ENCODE data around the gene HEATR1.

HEATR1 gene

GRCh38 chr1:236603991-236604904 is at the start of gene HEATR1:
Gene HEATR1, minus strand, starts transcription at chr1:236604516. Its CDS starts 421 bp downstream, at chr1:236604095.
- no peaks in the 10 kb centered on the region for H3K9me3 ChIP-seq (ENCODE audit: control insufficient read depth, low read length)
- H3K9ac ChIP-seq (ENCODE audit: low read length) = peak within 1 kb of the TSS; percentile 93
- peak within 1 kb of the TSS; percentile 97 for H3K4me3 ChIP-seq (ENCODE audit: low read length)
- H3K36me3 ChIP-seq (ENCODE audit: control insufficient read depth, insufficient read depth, low read length, severe bottlenecking) = peaks cover 22% of the 10 kb centered on the region
- H3K4me1 ChIP-seq (ENCODE audit: control insufficient read depth, insufficient read depth, low read length) = peaks cover 7% of the 10 kb centered on the region
- DNase-seq (ENCODE audit: low read depth) = peak; percentile 97
- H3K27me3 ChIP-seq (replicated peaks; ENCODE audit: control insufficient read depth, insufficient read depth, low read length) = no peaks in the 10 kb centered on the region

GRCh38 chr1:236645016-236645680 is 40.8 kb upstream of the HEATR1 start:
- no peaks in the 10 kb centered on the region for H3K36me3 ChIP-seq (ENCODE audit: control insufficient read depth, insufficient read depth, low read length, severe bottlenecking)
- H3K4me1 ChIP-seq (ENCODE audit: control insufficient read depth, insufficient read depth, low read length) = no peaks in the 10 kb centered on the region
- DNase-seq (ENCODE audit: low read depth) = no peak
- no peaks in the 10 kb centered on the region for H3K27me3 ChIP-seq (replicated peaks; ENCODE audit: control insufficient read depth, insufficient read depth, low read length)
- no peak overlapping the region for H3K9ac ChIP-seq (ENCODE audit: low read length)
- H3K9me3 ChIP-seq (ENCODE audit: control insufficient read depth, low read length) = no peaks in the 10 kb centered on the region
- H3K4me3 ChIP-seq (ENCODE audit: low read length) = no peak overlapping the region

- Histone ChIP-seq H3K36me3 (ENCODE audit: control insufficient read depth, insufficient read depth, low read length, severe bottlenecking) (no peaks in the 10 kb centered on the region), H3K9me3 (ENCODE audit: control insufficient read depth, low read length) (no peaks in the 10 kb centered on the region), H3K4me1 (ENCODE audit: control insufficient read depth, insufficient read depth, low read length) (no peaks in the 10 kb centered on the region), H3K9ac (ENCODE audit: low read length) (no peak overlapping the region), H3K27me3 (replicated peaks; ENCODE audit: control insufficient read depth, insufficient read depth, low read length) (no peaks in the 10 kb centered on the region), H3K4me3 (ENCODE audit: low read length) (no peak overlapping the region)
- DNase-seq (ENCODE audit: low read depth) = no peak
These were observed 38.4 kb upstream of the HEATR1 start for GRCh38 chr1:236642763-236643162.

GRCh38 chr1:236639686-236640085 is 35.4 kb upstream of the HEATR1 start:
- Histone ChIP-seq H3K36me3 (ENCODE audit: control insufficient read depth, insufficient read depth, low read length, severe bottlenecking) (no peaks in the 10 kb centered on the region), H3K4me1 (ENCODE audit: control insufficient read depth, insufficient read depth, low read length) (no peaks in the 10 kb centered on the region), H3K27me3 (replicated peaks; ENCODE audit: control insufficient read depth, insufficient read depth, low read length) (no peaks in the 10 kb centered on the region), H3K4me3 (ENCODE audit: low read length) (no peak overlapping the region), H3K9me3 (ENCODE audit: control insufficient read depth, low read length) (no peaks in the 10 kb centered on the region), H3K9ac (ENCODE audit: low read length) (no peak overlapping the region)
- DNase-seq (ENCODE audit: low read depth) = no peak

GRCh38 chr1:236638945-236639344 is 34.6 kb upstream of the HEATR1 start:
- Histone ChIP-seq H3K4me1 (ENCODE audit: control insufficient read depth, insufficient read depth, low read length) (no peaks in the 10 kb centered on the region), H3K36me3 (ENCODE audit: control insufficient read depth, insufficient read depth, low read length, severe bottlenecking) (no peaks in the 10 kb centered on the region), H3K4me3 (ENCODE audit: low read length) (no peak overlapping the region), H3K9me3 (ENCODE audit: control insufficient read depth, low read length) (no peaks in the 10 kb centered on the region), H3K9ac (ENCODE audit: low read length) (no peak overlapping the region), H3K27me3 (replicated peaks; ENCODE audit: control insufficient read depth, insufficient read depth, low read length) (no peaks in the 10 kb centered on the region)
- no peak for DNase-seq (ENCODE audit: low read depth)

GRCh38 chr1:236636017-236636416 is 31.7 kb upstream of the HEATR1 start:
- Histone ChIP-seq H3K4me1 (ENCODE audit: control insufficient read depth, insufficient read depth, low read length) (no peaks in the 10 kb centered on the region), H3K4me3 (ENCODE audit: low read length) (no peak overlapping the region), H3K36me3 (ENCODE audit: control insufficient read depth, insufficient read depth, low read length, severe bottlenecking) (no peaks in the 10 kb centered on the region), H3K9ac (ENCODE audit: low read length) (no peak overlapping the region), H3K27me3 (replicated peaks; ENCODE audit: control insufficient read depth, insufficient read depth, low read length) (no peaks in the 10 kb centered on the region), H3K9me3 (ENCODE audit: control insufficient read depth, low read length) (no peaks in the 10 kb centered on the region)
- DNase-seq (ENCODE audit: low read depth) = no peak

GRCh38 chr1:236627727-236628408 is 23.6 kb upstream of the HEATR1 start:
- Histone ChIP-seq H3K36me3 (ENCODE audit: control insufficient read depth, insufficient read depth, low read length, severe bottlenecking) (no peaks in the 10 kb centered on the region), H3K9ac (ENCODE audit: low read length) (no peak overlapping the region), H3K9me3 (ENCODE audit: control insufficient read depth, low read length) (peaks cover 15% of the 10 kb centered on the region), H3K27me3 (replicated peaks; ENCODE audit: control insufficient read depth, insufficient read depth, low read length) (no peaks in the 10 kb centered on the region), H3K4me3 (ENCODE audit: low read length) (no peak overlapping the region), H3K4me1 (ENCODE audit: control insufficient read depth, insufficient read depth, low read length) (no peaks in the 10 kb centered on the region)
- DNase-seq (ENCODE audit: low read depth) = no peak

GRCh38 chr1:236623371-236624166 is 19.3 kb upstream of the HEATR1 start:
- peaks cover 28% of the 10 kb centered on the region for H3K9me3 ChIP-seq (ENCODE audit: control insufficient read depth, low read length)
- no peaks in the 10 kb centered on the region for H3K27me3 ChIP-seq (replicated peaks; ENCODE audit: control insufficient read depth, insufficient read depth, low read length)
- no peaks in the 10 kb centered on the region for H3K4me1 ChIP-seq (ENCODE audit: control insufficient read depth, insufficient read depth, low read length)
- no peaks in the 10 kb centered on the region for H3K36me3 ChIP-seq (ENCODE audit: control insufficient read depth, insufficient read depth, low read length, severe bottlenecking)
- H3K9ac ChIP-seq (ENCODE audit: low read length) = no peak overlapping the region
- DNase-seq (ENCODE audit: low read depth) = no peak
- no peak overlapping the region for H3K4me3 ChIP-seq (ENCODE audit: low read length)

- peaks cover 28% of the 10 kb centered on the region for H3K9me3 ChIP-seq (ENCODE audit: control insufficient read depth, low read length)
- no peaks in the 10 kb centered on the region for H3K36me3 ChIP-seq (ENCODE audit: control insufficient read depth, insufficient read depth, low read length, severe bottlenecking)
- no peaks in the 10 kb centered on the region for H3K27me3 ChIP-seq (replicated peaks; ENCODE audit: control insufficient read depth, insufficient read depth, low read length)
- H3K4me3 ChIP-seq (ENCODE audit: low read length) = no peak overlapping the region
- no peak for DNase-seq (ENCODE audit: low read depth)
- no peaks in the 10 kb centered on the region for H3K4me1 ChIP-seq (ENCODE audit: control insufficient read depth, insufficient read depth, low read length)
- H3K9ac ChIP-seq (ENCODE audit: low read length) = no peak overlapping the region
These were observed 18.1 kb upstream of the HEATR1 start for GRCh38 chr1:236622407-236622806.

GRCh38 chr1:236619398-236619797 is 15.1 kb upstream of the HEATR1 start:
- peaks cover 3% of the 10 kb centered on the region for H3K27me3 ChIP-seq (replicated peaks; ENCODE audit: control insufficient read depth, insufficient read depth, low read length)
- H3K4me1 ChIP-seq (ENCODE audit: control insufficient read depth, insufficient read depth, low read length) = no peaks in the 10 kb centered on the region
- no peak overlapping the region for H3K4me3 ChIP-seq (ENCODE audit: low read length)
- peak; percentile 2 for DNase-seq (ENCODE audit: low read depth)
- H3K36me3 ChIP-seq (ENCODE audit: control insufficient read depth, insufficient read depth, low read length, severe bottlenecking) = no peaks in the 10 kb centered on the region
- no peak overlapping the region for H3K9ac ChIP-seq (ENCODE audit: low read length)
- H3K9me3 ChIP-seq (ENCODE audit: control insufficient read depth, low read length) = peaks cover 17% of the 10 kb centered on the region
